Breast epithelium (tissue), 4 donors: Measurements from ENCODE around the gene NIFK. TPM values are rescaled to one million over a fixed set of nuclear protein-coding genes. Genes with fewer than 3 reads are reported as not detected.

Experiments used
- DNase-seq, 2 donors: peaks; one replicate each; pipeline ENCODE4 v3.0.0-alpha.2; 2019; ENCODE audit warnings: low spot score in 2 of 2
- H3K27ac ChIP-seq, 2 donors: fragments of 200-600 bp; sonication (generic) in 1 of 2; one replicate each; pipeline ENCODE4 v1.5.1; 2016 to 2019; ENCODE audit warnings: mild to moderate bottlenecking in 1 of 2
- H3K27me3 ChIP-seq, 2 donors: fragments of 200-600 bp; sonication (generic) in 1 of 2; one replicate each; pipeline versions ENCODE4 v1.5.1 to v1.6.0; 2017 to 2019; ENCODE audit warnings: control low read depth in 1 of 2, mild to moderate bottlenecking in 1 of 2
- H3K36me3 ChIP-seq: fragments of 200-600 bp; one replicate; pipeline ENCODE4 v1.5.1; 2019
- H3K4me1 ChIP-seq, 2 donors: fragments of 200-600 bp; sonication (generic); one replicate each; pipeline ENCODE4 v1.5.1; 2016 to 2019; ENCODE audit warnings: control low read depth in 1 of 2
- H3K4me3 ChIP-seq, 3 donors: fragments of 200-600 bp; sonication (generic); 1 replicate in 2 of 3; 2 replicates in 1 of 3; pipeline ENCODE4 v1.5.1; 2016 to 2019; ENCODE audit warnings: mild to moderate bottlenecking in 3 of 3, moderate library complexity in 2 of 3
- H3K9me3 ChIP-seq, 2 donors: fragments of 200-600 bp; sonication (generic) in 1 of 2; one replicate each; pipeline ENCODE4 v1.5.1; 2016 to 2019; ENCODE audit warnings: control low read depth in 1 of 2
- POLR2A ChIP-seq: fragments of 450-650 bp; IDR thresholded peaks from one replicate; pipeline ENCODE4 v1.6.1; 2016; ENCODE audit warnings: antibody characterized with exemption, mild to moderate bottlenecking, moderate library complexity
- POLR2AphosphoS5 ChIP-seq, 3 donors: sonication (generic); formaldehyde crosslinking; IDR thresholded peaks; one replicate each; pipeline ENCODE4 v1.6.1; 2017; ENCODE audit warnings: antibody characterized with exemption in 3 of 3
- intact Hi-C: fragments of 100-400 bp; cut with DNase I; formaldehyde crosslinking; loops from one replicate; pipeline ENCODE4 v1.15.1; 2023; ENCODE audit warnings: low total_unique reads
- total RNA-seq, 3 donors: library from RNA; depleted of rRNA; stranded (reverse); fragments of >200 nt; gene quantifications; one replicate each; pipeline ENCODE4 v1.1.0, GENCODE V29; 2016
- TF ChIP-seq, protein P1 (sequence below), 3 donors: fragments of 450-650 bp; IDR thresholded peaks; one replicate each; pipeline ENCODE4 v1.5.1; 2016 to 2017; ENCODE audit warnings: antibody characterized with exemption in 3 of 3, mild to moderate bottlenecking in 3 of 3, moderate library complexity in 3 of 3

NIFK gene
- total RNA-seq, 3 donors from 2014 or later = 33.9 to 45.6 (median 39.1) TPM

DNA sequence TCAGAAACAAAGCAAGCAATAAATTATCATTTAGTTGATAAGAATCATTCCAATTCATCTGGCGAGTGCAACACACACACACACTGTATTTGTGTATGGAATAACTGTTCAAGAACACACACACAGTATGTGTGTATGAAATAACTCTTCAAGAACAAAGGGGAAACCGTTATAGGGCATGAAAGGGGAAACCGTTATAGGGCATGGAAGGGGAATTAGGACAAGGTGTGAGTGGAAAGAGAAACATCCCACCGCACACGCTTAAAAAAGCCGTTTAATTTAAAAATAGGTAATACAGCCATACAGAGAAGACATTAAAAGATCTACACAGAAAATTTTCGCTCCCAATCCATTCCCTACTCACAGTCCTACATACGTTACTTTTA, 18.2 kb upstream of the NIFK start:
- peak overlapping the region in 1 of 2 donors; percentile 81 for H3K27ac ChIP-seq
- peak overlapping the region; percentile 90 to 97 (median 93) for H3K4me3 ChIP-seq
- no peaks in the 10 kb centered on the region for H3K27me3 ChIP-seq
- no peaks in the 10 kb centered on the region for H3K9me3 ChIP-seq
- peaks cover 0 to 13% of the 10 kb centered on the region in 2 donors for H3K4me1 ChIP-seq
- intact Hi-C loops = no loop called here
- no peaks in the 10 kb centered on the region for H3K36me3 ChIP-seq
- TF ChIP-seq POLR2A = no peak
- no peak for TF ChIP-seq POLR2AphosphoS5 (IDR thresholded peaks at IDR 0.05)
- TF ChIP-seq, protein P1, sequence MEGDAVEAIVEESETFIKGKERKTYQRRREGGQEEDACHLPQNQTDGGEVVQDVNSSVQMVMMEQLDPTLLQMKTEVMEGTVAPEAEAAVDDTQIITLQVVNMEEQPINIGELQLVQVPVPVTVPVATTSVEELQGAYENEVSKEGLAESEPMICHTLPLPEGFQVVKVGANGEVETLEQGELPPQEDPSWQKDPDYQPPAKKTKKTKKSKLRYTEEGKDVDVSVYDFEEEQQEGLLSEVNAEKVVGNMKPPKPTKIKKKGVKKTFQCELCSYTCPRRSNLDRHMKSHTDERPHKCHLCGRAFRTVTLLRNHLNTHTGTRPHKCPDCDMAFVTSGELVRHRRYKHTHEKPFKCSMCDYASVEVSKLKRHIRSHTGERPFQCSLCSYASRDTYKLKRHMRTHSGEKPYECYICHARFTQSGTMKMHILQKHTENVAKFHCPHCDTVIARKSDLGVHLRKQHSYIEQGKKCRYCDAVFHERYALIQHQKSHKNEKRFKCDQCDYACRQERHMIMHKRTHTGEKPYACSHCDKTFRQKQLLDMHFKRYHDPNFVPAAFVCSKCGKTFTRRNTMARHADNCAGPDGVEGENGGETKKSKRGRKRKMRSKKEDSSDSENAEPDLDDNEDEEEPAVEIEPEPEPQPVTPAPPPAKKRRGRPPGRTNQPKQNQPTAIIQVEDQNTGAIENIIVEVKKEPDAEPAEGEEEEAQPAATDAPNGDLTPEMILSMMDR (IDR thresholded peaks at IDR 0.05) = no peak
- no peak for DNase-seq

DNA sequence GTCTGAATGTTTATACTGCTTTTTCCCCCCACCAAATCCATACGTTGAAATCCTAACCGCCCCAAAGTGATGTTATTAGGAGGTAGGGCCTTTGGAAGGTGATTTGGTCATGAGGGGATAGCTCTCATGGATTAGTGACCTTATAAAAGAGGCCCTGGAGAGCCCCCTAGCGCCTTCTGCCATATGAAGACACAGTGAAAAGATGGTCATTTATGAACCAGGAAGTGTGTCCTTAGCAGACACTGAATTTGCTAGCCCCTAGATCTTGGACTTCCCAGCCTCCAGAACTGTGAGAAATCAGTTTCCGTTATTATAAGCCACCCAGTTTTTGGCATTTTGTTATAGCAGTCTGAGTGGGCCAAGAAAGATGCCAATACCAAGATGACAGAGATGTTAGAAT, 11.5 kb upstream of the NIFK start:
- Histone ChIP-seq H3K27ac (no peak overlapping the region), H3K36me3 (no peaks in the 10 kb centered on the region), H3K4me3 (no peak overlapping the region), H3K27me3 (no peaks in the 10 kb centered on the region), H3K4me1 (no peaks in the 10 kb centered on the region), H3K9me3 (no peaks in the 10 kb centered on the region)
- DNase-seq = no peak
- intact Hi-C loops = no loop called here
- TF ChIP-seq, protein P1 (IDR thresholded peaks at IDR 0.05) = no peak
- TF ChIP-seq POLR2AphosphoS5 (IDR thresholded peaks at IDR 0.05) (no peak), POLR2A (no peak)

DNA sequence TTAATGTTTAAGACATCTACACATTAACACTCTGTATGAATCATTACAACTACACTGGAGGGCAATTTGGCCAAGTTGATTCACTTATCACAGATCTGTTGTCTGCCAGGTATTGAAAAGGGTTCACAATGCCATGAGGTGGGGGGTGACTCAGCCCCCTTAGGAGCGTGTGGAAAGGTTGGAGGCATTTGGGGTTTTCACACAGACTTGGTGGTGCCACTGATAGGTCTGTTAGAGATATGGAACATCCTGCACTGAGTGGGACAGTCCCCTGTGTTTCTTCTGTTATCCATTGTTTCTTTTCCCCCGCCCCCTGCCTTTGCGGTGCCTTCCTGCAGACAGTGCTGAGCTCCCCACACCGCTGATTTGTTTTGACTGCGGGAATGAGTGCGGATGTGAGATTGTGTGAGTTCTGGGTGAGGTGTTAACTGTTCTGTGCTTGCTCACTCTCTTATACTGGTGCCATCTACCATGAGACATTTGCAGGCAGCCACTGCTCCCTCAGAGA, 9.4 kb upstream of the NIFK start:
- Histone ChIP-seq H3K4me1 (no peaks in the 10 kb centered on the region), H3K4me3 (no peak overlapping the region), H3K27ac (no peak overlapping the region), H3K27me3 (no peaks in the 10 kb centered on the region), H3K9me3 (no peaks in the 10 kb centered on the region), H3K36me3 (no peaks in the 10 kb centered on the region)
- no peak for DNase-seq
- intact Hi-C loops = no loop called here
- TF ChIP-seq, protein P1 (IDR thresholded peaks at IDR 0.05) = no peak
- TF ChIP-seq POLR2AphosphoS5 (IDR thresholded peaks at IDR 0.05) (no peak), POLR2A (no peak)

DNA sequence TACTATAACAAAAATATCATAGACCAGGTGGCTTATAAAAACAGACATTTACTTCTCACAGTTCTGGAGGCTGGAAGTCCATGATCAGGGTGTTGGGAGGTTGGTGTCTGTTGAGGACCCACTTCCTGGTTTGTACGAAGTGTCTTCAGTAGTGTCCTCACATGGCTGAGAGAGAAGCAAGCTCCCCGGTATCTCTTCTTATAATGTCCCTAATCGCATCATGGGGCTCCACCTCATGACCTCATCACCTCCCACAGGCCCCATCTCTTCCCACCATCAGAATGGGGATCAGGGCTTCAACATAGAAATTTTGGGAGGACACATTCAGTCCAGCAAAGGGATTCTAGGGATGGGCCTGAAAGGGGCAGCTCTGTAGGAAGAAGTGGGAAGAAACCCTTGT, 4.8 kb upstream of the NIFK start:
- Histone ChIP-seq H3K4me1 (no peaks in the 10 kb centered on the region), H3K9me3 (no peaks in the 10 kb centered on the region), H3K36me3 (no peaks in the 10 kb centered on the region), H3K27me3 (no peaks in the 10 kb centered on the region), H3K27ac (no peak overlapping the region), H3K4me3 (no peak overlapping the region)
- TF ChIP-seq POLR2AphosphoS5 (IDR thresholded peaks at IDR 0.05) = no peak
- TF ChIP-seq, protein P1 (IDR thresholded peaks at IDR 0.05) = no peak
- TF ChIP-seq POLR2A = no peak
- intact Hi-C loops = no loop called here
- DNase-seq = no peak

- DNase-seq = no peak
- no peaks in the 10 kb centered on the region for H3K27me3 ChIP-seq
These were observed 4.3 kb upstream of the NIFK start for GRCh38 chr2:121740973-121741372.

More at GRCh38 chr2:121740973-121741372, 4.3 kb upstream of the NIFK start:
- Histone ChIP-seq H3K4me3 (no peak overlapping the region), H3K9me3 (no peaks in the 10 kb centered on the region), H3K27ac (no peak overlapping the region), H3K36me3 (no peaks in the 10 kb centered on the region), H3K4me1 (no peaks in the 10 kb centered on the region)
- TF ChIP-seq POLR2A = no peak
- TF ChIP-seq POLR2AphosphoS5 (IDR thresholded peaks at IDR 0.05) = no peak
- TF ChIP-seq, protein P1 (IDR thresholded peaks at IDR 0.05) = no peak
- intact Hi-C loops = no loop called here
